ENCODE measurements around the gene MED22.

Gene MED22

GRCh38 chr9:133375724-133376654 lies 28.1 kb upstream of the MED22 start, which contains the start of the genes STKLD1 and SURF4:
Gene STKLD1 (plus strand): TSS chr9:133376366. CDS start chr9:133376474, 108 bp downstream.
Gene SURF4 (minus strand): TSS chr9:133376060. CDS start chr9:133375969, 91 bp downstream.
- DNase-seq (ENCODE audit: low spot score): peak; percentile 99

- peak; percentile 36 for DNase-seq (ENCODE audit: low spot score)
Observed at GRCh38 chr9:133375116-133375723, 27.3 kb upstream of the MED22 start.

GRCh38 chr9:133374612-133375115 lies 26.7 kb upstream of the MED22 start:
- peak; percentile 49 for DNase-seq (ENCODE audit: low spot score)

GRCh38 chr9:133372144-133372543 lies 24.2 kb upstream of the MED22 start:
- no peak for DNase-seq (ENCODE audit: low spot score)

- no peak for DNase-seq (ENCODE audit: low spot score)
Observed at GRCh38 chr9:133371261-133371711, 23.4 kb upstream of the MED22 start.

- no peak for DNase-seq (ENCODE audit: low spot score)
Observed at GRCh38 chr9:133370685-133371084, 22.8 kb upstream of the MED22 start.

GRCh38 chr9:133369933-133370332 lies 22.0 kb upstream of the MED22 start:
- no peak for DNase-seq (ENCODE audit: low spot score)

- DNase-seq (ENCODE audit: low spot score): no peak
Observed at GRCh38 chr9:133369422-133369821, 21.5 kb upstream of the MED22 start.

- DNase-seq (ENCODE audit: low spot score): no peak
Observed at GRCh38 chr9:133368249-133368881, 20.4 kb upstream of the MED22 start.

GRCh38 chr9:133367778-133368177 lies 19.8 kb upstream of the MED22 start:
- DNase-seq (ENCODE audit: low spot score): no peak

- DNase-seq (ENCODE audit: low spot score): no peak
Observed at GRCh38 chr9:133367221-133367620, 19.3 kb upstream of the MED22 start.

GRCh38 chr9:133366435-133366834 lies 18.5 kb upstream of the MED22 start:
- no peak for DNase-seq (ENCODE audit: low spot score)

DNA sequence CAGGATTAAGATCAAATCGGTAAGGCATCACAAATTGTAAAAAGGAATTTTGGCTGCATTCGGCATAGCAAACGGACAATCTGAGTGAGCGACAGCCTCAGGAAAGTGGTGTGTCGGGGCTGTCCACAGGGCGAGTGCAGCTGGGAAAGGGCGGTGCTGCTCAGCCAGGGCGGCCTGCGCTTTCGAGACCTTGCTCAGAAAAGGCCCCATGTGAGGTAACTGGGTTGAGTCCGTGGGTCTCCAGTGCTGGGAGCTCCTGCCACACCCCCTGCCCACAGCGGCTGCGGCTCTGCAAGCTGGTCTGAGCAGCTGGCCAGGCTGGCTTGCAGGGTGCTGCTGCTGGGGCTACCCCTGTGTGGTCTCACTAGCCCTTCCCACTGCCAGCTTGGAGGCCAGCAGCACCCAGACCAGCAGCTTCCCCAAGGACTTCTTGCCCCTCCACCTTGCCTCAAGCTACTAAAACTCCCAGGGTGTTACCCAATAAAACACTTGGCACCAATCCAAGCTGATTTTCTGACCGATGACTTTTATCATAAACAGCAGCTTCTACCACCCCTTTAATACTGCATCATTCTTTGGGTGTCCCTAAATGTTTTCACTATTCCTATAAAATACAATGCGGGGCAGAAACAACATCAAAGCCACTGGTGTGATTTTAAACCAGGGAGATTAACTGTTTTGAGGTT lies 14.6 kb upstream of the MED22 start:
- DNase-seq (ENCODE audit: low spot score): no peak

DNA sequence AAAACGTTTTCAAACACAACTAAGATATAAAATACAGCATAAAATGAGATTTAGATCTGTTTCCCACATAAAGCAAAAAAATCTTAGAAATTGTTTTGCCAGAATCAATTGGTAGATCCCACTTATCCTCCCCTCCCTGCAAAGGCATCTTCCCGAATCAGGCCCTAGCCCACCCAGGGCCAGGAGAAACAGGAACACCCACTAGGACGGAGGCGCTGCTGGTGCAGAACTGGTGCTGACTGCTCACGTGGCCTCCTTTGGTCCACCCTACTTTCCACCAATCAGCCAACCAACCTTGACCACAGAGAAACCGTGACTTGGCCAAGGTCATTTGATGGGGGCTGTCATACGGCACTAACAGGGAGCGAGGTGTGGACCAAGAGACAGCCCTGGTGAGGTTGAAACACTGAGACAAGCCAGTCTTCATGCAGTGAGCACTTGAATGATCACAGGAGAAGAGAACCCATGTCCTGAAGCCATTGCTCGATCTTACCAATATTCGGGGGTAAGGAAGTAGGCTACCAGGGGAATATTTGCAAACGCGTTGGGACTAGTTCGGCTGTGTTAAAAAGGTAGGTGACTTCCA lies 13.7 kb upstream of the MED22 start:
- no peak for DNase-seq (ENCODE audit: low spot score)

DNA sequence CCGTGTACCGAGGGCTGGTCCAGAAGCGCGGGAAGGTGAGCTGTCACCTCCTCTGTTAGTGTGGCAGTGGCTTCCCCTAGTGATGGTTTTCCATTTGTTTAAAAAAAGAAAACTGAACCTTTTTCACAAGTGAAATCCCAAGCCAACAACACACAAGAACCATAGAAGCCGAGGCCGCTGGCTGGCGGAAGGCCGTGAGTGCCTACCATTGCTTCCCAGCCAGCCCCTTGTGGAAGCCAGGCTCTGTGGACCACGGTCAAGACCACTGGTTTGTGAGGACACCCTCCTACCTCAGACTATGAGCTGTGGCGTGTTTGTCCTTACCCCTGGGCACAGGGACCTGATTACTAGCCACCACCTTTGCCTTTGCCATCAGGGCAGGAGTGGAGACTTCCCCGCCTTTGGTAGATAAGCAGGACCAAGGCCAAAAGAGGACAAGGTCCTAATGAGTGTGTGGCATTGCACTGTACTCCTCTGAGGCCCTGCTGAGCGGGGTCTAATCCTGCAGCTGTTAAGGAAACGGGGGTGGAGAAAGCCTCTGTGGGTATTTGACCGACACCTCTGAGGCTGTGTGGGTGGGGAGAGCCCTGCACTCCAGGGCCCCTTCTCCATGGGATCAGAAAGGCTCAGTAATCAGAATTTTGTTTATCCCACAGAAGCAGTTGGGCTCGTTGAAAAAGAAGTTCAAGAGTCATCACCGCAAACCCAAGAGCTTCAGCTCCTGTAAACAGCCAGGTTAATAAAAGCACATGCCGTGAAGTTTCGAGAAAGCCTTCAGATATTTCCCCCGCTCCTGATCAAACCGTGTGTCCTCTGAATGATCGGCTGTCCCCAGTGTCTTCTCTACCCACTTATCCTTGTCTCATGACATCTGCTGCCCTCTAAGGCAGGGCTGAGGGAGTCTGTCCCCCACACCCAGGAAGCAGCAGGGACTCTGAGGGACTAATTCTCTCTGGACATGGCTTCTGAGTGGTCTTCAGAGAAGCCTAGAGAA lies 12.8 kb upstream of the MED22 start:
- no peak for DNase-seq (ENCODE audit: low spot score)

GRCh38 chr9:133359399-133360175 lies 11.7 kb upstream of the MED22 start:
- no peak for DNase-seq (ENCODE audit: low spot score)

GRCh38 chr9:133357656-133358055 lies 9.7 kb upstream of the MED22 start:
- no peak for DNase-seq (ENCODE audit: low spot score)

DNA sequence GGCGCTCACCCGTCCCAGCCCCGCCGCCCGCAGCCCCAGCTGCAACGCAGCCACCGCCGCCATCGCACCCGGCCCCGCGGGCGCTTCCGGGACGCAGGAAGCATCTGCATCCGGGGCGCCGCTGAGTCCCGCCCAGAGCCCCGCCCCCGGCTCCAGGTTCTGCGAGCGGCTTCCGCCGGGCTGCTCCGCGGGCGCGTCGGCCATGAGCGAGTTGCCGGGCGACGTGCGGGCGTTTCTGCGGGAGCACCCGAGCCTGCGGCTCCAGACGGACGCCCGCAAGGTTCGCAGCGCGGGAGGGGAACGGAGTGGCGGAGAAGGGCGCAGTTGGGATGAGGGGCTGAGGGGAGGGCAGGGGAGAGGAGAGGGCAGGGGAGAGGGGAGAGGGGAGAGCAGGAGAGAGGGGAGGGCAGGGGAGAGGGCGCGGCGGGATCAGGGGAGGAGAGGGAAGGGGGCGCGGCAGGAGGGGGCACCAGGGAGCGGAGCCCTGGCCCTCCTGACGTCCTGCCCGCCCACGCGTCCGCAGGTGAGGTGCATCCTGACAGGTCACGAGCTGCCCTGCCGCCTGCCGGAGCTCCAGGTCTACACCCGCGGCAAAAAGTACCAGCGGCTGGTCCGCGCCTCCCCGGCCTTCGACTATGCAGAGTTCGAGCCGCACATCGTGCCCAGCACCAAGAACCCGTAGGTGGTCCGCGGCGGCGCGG lies 8.6 kb upstream of the MED22 start, which contains the start of the genes SURF1 and SURF2:
TSS of gene SURF1 (minus strand) at position 97 of the 701 bp plus-strand sequence. CDS start at position 63, 34 bp downstream.
TSS of gene SURF2 (plus strand) at position 160 of the 701 bp plus-strand sequence. CDS start at position 203, 43 bp downstream.
- peak; percentile 91 for DNase-seq (ENCODE audit: low spot score)
